Body of pancreas (tissue), 4 donors: ENCODE measurements around the gene GTPBP6. TPM values are rescaled to one million over a fixed set of nuclear protein-coding genes. Genes with fewer than 3 reads are reported as not detected.
A peak's percentile ranks its signal among the peaks of the same experiment; 100 is the strongest.

Experiments used
- ATAC-seq: fragments of 150-250 bp; one replicate; pipeline ENCODE4 v1.9.1; 2016
- DNase-seq, 4 donors: peaks; one replicate each; pipeline ENCODE4 v3.0.0-alpha.2; 2019
- H3K27ac ChIP-seq, 4 donors: fragments of 200-600 bp; sonication (generic); 1 replicate in 3 of 4; 2 replicates in 1 of 4; pipeline versions ENCODE4 v1.5.1 to v1.6.1; 2016 to 2019; ENCODE audit warnings: mild to moderate bottlenecking in 1 of 4, mixed read lengths in 1 of 4, moderate library complexity in 1 of 4
- H3K27me3 ChIP-seq, 2 donors: fragments of 200-600 bp; sonication (generic); one replicate each; pipeline ENCODE4 v1.6.0; 2016; ENCODE audit warnings: mild to moderate bottlenecking in 1 of 2
- H3K36me3 ChIP-seq, 2 donors: fragments of 200-600 bp; sonication (generic); replicated peaks in 1 of 2; 2 replicates each; pipeline ENCODE4 v1.5.1; 2016; ENCODE audit warnings: low read depth in 2 of 2; ENCODE audit not compliant: insufficient read depth in 1 of 2
- H3K4me1 ChIP-seq: fragments of 200-600 bp; sonication (generic); one replicate; pipeline ENCODE4 v1.6.0; 2016
- H3K4me3 ChIP-seq, 2 donors: fragments of 200-600 bp; sonication (generic); 1 replicate in 1 of 2; 2 replicates in 1 of 2; pipeline ENCODE4 v1.5.1; 2016 to 2019
- H3K9me3 ChIP-seq, 3 donors: fragments of 200-600 bp; sonication (generic); 1 replicate in 2 of 3; 2 replicates in 1 of 3; pipeline ENCODE4 v1.5.1; 2016
- POLR2A ChIP-seq, 3 donors: fragments of 450-650 bp; IDR thresholded peaks; one replicate each; pipeline ENCODE4 v1.6.1; 2016; ENCODE audit warnings: antibody characterized with exemption in 3 of 3, mild to moderate bottlenecking in 2 of 3
- WGBS, 2 donors: methylation state at CpG; one replicate each; pipeline ENCODE4 v1.1.5; 2017; 5-methylcytosine and 5-hydroxymethylcytosine counted together
- intact Hi-C: fragments of 100-400 bp; cut with DNase I; formaldehyde crosslinking; loops from one replicate; pipeline ENCODE4 v1.15.1; 2023
- total RNA-seq, 2 donors: library from RNA; depleted of rRNA; stranded (reverse); fragments of >200 nt; gene quantifications; one replicate each; pipeline ENCODE4 v1.1.0, GENCODE V29; 2016
- TF ChIP-seq, protein P1 (sequence below), 7 experiments: fragments of 450-650 bp in 4 of 7; fragments of 200-600 bp in 3 of 7; sonication (generic) in 3 of 7; IDR thresholded peaks; one replicate each; pipeline ENCODE4 v1.5.1; 2016 to 2019; ENCODE audit warnings: antibody characterized with exemption in 7 of 7

Gene GTPBP6
- total RNA-seq, 2 donors from 2014 or later = 25.7 to 32.4 TPM

DNA sequence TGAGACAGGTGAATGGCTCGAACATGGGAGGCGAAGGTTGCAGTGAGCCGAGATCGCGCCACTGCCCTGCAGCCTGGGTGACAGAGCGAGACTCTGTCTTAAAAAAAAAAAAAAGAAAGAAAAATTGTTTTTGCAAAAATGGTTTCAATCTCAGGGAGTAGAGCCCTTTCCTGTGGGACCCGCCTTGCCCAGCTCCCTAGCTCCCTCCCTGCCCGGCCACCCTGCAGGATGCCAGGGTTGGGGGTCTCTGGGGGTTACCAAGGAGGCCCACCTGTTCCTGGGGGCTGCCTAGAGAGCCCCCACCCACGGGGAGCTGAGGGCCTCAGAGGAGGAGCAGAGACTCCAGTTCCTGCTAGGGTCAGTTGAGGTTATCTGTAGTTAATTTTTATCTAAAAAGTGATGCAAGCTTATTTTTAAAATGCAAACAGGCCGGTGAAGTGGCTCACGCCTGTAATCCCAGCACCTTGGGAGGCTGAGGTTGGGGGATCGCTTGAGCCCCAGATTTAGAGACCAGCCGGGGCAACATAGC, 56.2 kb downstream of the GTPBP6 start:
- peak overlapping the region in 3 of 4 donors; percentile 70 to 76 (median 70) for H3K27ac ChIP-seq
- 30 to 42% methylated on average over 13 of the region's 13 CpGs for WGBS, 2 donors
- DNase-seq (peak in 3 of 4 donors; percentile 33 to 38 (median 38)), ATAC-seq (peak; percentile 88)
- no peaks in the 10 kb centered on the region for H3K27me3 ChIP-seq
- no peak overlapping the region for H3K4me3 ChIP-seq
- H3K4me1 ChIP-seq = peaks cover 38% of the 10 kb centered on the region
- H3K9me3 ChIP-seq = no peaks in the 10 kb centered on the region
- no peak for TF ChIP-seq POLR2A (IDR thresholded peaks at IDR 0.05)
- TF ChIP-seq, protein P1, sequence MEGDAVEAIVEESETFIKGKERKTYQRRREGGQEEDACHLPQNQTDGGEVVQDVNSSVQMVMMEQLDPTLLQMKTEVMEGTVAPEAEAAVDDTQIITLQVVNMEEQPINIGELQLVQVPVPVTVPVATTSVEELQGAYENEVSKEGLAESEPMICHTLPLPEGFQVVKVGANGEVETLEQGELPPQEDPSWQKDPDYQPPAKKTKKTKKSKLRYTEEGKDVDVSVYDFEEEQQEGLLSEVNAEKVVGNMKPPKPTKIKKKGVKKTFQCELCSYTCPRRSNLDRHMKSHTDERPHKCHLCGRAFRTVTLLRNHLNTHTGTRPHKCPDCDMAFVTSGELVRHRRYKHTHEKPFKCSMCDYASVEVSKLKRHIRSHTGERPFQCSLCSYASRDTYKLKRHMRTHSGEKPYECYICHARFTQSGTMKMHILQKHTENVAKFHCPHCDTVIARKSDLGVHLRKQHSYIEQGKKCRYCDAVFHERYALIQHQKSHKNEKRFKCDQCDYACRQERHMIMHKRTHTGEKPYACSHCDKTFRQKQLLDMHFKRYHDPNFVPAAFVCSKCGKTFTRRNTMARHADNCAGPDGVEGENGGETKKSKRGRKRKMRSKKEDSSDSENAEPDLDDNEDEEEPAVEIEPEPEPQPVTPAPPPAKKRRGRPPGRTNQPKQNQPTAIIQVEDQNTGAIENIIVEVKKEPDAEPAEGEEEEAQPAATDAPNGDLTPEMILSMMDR (IDR thresholded peaks at IDR 0.05) = no peak
- no peaks in the 10 kb centered on the region for H3K36me3 ChIP-seq
- intact Hi-C loops = no loop called here

DNA sequence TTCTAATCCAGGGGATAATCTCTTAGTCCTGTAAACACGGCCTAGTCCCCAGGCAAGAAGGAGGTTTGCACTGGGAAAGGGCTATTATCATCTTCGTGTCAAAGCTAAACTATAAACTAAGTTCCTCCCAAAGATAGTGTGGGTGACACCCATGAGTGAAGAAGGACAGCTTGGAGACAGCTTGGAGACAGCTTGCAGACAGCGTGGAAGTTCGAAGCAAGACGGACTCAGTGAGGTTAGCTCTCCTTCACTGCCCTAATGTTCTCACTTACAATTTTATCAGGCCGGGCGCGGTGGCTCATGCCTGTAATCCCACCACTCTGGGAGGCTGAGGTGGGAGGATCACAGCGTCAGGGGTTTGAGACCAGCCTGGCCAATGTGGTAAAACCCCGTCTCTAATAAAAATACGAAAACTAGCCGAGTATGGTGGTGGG, 56.7 kb downstream of the GTPBP6 start:
- Histone ChIP-seq H3K4me3 (no peak overlapping the region), H3K4me1 (peaks cover 38% of the 10 kb centered on the region), H3K36me3 (no peaks in the 10 kb centered on the region), H3K27ac (peak overlapping the region in 3 of 4 donors; percentile 70 to 76 (median 70)), H3K27me3 (no peaks in the 10 kb centered on the region), H3K9me3 (no peaks in the 10 kb centered on the region)
- intact Hi-C loops = no loop called here
- TF ChIP-seq POLR2A (IDR thresholded peaks at IDR 0.05) = no peak
- TF ChIP-seq, protein P1 (IDR thresholded peaks at IDR 0.05) = no peak
- no peak for DNase-seq
- WGBS, 2 donors = 73 to 74% methylated on average over 12 of the region's 12 CpGs
- no peak for ATAC-seq

GRCh38 chrX:261167-261918, 57.3 kb downstream of the GTPBP6 start:
- Histone ChIP-seq H3K9me3 (no peaks in the 10 kb centered on the region), H3K36me3 (no peaks in the 10 kb centered on the region), H3K27ac (peak overlapping the region in 3 of 4 donors; percentile 70 to 76 (median 70)), H3K4me3 (no peak overlapping the region), H3K4me1 (peaks cover 38% of the 10 kb centered on the region), H3K27me3 (no peaks in the 10 kb centered on the region)
- intact Hi-C loops = no loop called here
- TF ChIP-seq, protein P1 (IDR thresholded peaks at IDR 0.05) = no peak
- TF ChIP-seq POLR2A (IDR thresholded peaks at IDR 0.05) = no peak
- 40 to 77% methylated on average over 19 to 22 of the region's 32 CpGs for WGBS, 2 donors
- DNase-seq (peak in 1 of 4 donors; percentile 38), ATAC-seq (no peak)

DNA sequence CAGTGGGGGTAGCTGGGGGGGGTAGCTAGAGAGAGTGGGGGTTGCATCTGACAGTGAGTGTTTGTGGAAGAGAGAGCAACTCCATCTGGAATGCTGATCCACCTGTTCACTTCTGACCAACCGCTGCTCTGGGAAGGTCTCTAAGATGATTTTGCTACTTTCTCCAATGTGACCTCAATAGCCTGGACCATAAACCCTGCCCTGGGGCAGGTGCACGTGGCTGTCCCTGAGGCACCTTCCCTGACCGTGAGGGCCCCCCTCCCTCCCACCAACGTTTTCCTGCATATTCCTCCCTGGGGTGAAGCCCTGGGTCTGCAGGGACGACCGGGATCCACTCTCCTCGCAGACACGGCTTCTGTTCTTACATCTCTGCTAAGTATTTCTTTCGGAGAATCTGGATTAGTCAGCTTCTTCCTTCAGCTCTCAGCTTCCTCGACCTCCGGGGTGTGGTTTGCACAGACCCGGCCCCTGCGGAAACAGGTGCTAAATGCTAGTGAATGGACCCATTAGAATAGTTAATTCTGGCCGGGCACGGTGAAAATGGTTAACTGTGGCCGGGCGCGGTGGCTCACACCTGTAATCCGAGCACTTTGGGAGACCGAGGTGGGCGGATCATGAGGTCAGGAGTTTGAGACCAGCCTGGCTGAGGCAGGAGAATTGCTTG, 58.8 kb downstream of the GTPBP6 start:
- TF ChIP-seq, protein P1 (IDR thresholded peaks at IDR 0.05) = no peak
- no peak for TF ChIP-seq POLR2A (IDR thresholded peaks at IDR 0.05)
- peaks cover 35% of the 10 kb centered on the region for H3K4me1 ChIP-seq
- WGBS, 2 donors = 84 to 88% methylated on average over 21 of the region's 21 CpGs
- no peak for ATAC-seq
- no peaks in the 10 kb centered on the region for H3K9me3 ChIP-seq
- H3K4me3 ChIP-seq = no peak overlapping the region
- no peaks in the 10 kb centered on the region for H3K36me3 ChIP-seq
- no peak for DNase-seq
- intact Hi-C loops = no loop called here
- H3K27me3 ChIP-seq = no peaks in the 10 kb centered on the region
- no peak overlapping the region for H3K27ac ChIP-seq
